Esophagus muscularis mucosa (tissue), 3 donors: ENCODE measurements around the gene CYB5R3.
A peak's percentile ranks its signal among the peaks of the same experiment; 100 is the strongest.

ENCODE experiments used
- CTCF ChIP-seq, 3 experiments: fragments of 200-600 bp in 2 of 3; fragments of 450-650 bp in 1 of 3; sonication (generic) in 2 of 3; IDR thresholded peaks; one replicate each; pipeline ENCODE4 v1.5.1; 2017 to 2019; ENCODE audit warnings: antibody characterized with exemption in 3 of 3, mild to moderate bottlenecking in 2 of 3, moderate library complexity in 1 of 3
- POLR2A ChIP-seq: fragments of 450-650 bp; IDR thresholded peaks from one replicate; pipeline ENCODE4 v1.6.1; 2017; ENCODE audit warnings: antibody characterized with exemption, moderate library complexity, mild to moderate bottlenecking, low read depth
- POLR2AphosphoS5 ChIP-seq, 2 donors: sonication (generic); formaldehyde crosslinking; IDR thresholded peaks; one replicate each; pipeline ENCODE4 v1.6.1; 2017; ENCODE audit warnings: antibody characterized with exemption in 2 of 2

- TF ChIP-seq CTCF (IDR thresholded peaks at IDR 0.05), result no peak
- TF ChIP-seq POLR2A, result no peak
- TF ChIP-seq POLR2AphosphoS5 (IDR thresholded peaks at IDR 0.05), result peak in 1 of 2 donors; percentile 5
These were observed 35.4 kb upstream of the CYB5R3 start for GRCh38 chr22:42684462-42685195.
